HG02884 (cell line): ENCODE measurements around the gene ATR.
"Not testable (repeated sequence)": the region's sequence is repeated elsewhere in the genome, so short reads cannot be mapped to it uniquely, and the experiment has no call there.

ENCODE experiments used
- ATAC-seq: cut with Tn5 transposase; IDR thresholded peaks from one replicate; pipeline ENCODE4 v1.9.1; 2021; ENCODE audit warnings: mild to moderate bottlenecking, moderate library complexity; ENCODE audit not compliant: unreplicated experiment

Gene ATR

DNA sequence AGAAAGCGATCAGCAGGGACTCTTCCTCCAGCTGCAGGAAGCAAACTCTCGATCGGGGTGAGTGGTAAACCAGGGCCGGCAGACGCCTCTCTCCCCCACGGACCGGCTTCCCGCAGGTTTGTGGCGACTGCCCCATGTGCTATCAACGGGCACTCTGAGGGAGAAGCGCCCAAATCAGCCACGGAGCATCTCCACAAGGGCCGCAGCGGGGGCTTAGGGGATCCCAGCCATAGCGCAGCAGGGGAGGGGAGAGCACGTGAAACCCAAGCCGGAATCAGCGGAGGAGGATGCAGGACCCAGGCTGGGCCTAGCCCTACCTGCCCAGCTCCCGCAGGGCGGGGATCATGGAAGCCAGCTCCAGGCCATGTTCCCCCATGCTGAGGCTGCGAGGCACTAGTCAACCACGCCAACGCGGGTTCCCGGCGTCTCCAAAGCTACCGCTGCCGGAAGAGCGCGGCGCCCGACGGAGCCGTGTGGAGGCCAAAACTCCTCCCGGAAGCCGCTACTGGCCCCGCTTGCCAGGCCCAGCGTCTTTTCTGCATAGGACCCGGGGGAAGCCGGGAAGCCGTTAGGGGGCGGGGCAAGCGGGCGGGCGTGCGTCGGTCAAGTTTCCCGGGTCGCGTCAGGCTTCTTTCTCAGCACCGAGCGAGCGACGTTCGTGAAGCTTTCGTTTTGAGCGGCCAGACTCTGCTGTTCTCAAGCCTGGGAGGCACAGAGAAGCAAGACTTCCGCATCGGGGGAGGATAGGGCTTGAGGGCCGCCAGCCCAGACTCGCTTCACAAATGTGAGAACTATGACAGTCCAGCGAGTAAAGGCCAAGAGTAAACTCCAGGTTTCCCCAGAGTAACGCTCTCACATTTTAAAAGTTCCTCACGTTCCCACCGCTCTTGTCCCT, at the start of gene ATR:
TSS of gene ATR (minus strand) at position 405 of the 895 bp plus-strand sequence. CDS start at position 376, 29 bp downstream.
- peak; percentile 95 for ATAC-seq

DNA sequence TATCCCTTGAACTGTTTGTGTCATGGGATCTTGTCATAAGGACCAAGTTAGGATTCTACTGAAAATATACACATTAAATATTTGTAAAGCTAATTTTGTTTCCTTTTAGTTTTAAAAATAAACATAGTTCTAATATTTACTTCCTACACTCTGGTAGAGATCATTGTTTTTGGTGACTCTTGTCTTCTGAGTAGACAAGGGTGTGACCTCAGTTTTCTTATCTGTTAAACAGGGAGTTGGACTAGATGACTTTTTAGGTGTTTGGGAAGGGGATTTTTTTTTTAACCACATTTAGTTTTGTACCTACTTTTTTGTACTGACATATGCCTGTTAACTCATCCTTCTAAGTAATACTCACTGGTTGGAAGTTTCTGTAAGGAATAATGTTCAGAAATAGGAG, 48.4 kb upstream of the ATR start:
- no peak for ATAC-seq

DNA sequence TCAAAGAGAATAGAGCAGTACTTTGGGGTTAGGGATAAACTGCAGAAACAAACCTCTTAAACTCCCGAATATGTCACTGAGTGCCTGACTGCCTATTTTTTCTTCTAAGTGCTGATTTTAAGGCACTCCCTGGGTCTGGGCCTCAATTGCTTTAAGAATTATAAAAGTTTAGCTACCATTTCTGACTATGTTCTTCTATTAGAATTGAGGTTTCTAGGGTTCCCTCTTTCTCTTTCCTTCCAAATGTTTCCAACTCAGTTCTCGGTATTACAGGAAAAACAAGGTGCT, 46.6 kb upstream of the ATR start:
- no peak for ATAC-seq

DNA sequence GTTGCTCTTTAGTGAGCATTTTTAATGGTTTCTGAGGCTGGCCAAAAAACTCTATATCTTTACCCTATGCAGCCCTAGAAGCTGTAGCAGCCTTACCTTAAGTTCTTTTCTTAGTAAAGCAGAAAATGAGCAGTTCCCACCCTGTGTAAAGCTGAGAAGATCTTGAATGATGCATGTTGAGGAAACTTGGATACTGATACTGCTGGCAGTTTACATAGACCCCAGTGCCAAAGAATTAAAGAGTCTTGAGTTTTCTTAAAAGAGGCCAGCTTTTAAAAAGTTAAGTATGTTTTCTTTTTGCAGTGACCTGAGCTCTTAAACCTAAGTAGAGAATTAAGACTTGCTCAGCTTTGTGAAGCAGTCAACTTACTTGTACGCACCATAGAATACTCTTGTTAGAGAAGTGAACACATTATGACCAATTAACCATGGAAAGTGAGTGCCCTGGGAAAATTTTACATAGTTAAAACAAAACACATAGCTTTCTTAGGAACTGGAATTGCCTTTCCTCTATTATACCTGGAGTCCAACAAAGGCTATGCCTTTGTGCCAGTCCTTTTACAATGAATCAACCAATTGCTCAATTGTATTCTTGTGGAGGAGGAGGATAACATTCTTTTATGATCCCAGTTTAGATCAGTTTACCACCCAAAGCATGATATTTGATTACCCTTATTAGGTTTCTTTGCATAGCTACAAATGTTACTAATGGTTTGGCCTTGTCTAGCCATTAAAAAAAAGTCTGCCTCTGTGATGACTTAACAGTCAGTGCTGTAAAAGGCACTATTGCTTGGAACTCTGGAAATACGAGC, 46.0 kb upstream of the ATR start:
- ATAC-seq, result no peak

DNA sequence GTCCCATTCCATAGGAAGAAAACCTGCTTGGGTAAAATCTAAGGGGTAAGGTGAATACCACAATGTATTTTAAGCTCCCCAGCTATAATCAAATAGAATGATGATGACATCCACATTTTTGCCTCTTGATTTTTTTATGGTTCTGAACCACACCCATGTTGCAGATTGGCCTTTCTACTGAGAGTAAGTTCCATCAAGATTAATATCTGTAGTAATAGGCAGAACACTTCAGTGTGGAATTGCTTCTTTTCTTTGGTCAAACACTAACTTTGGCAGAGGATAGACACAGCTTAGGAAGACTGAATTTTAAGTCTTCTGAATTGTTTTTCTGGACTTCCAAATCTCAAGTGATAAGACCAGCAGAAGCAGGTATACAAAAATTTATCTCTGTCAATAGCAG, 44.7 kb upstream of the ATR start:
- ATAC-seq, result no peak

DNA sequence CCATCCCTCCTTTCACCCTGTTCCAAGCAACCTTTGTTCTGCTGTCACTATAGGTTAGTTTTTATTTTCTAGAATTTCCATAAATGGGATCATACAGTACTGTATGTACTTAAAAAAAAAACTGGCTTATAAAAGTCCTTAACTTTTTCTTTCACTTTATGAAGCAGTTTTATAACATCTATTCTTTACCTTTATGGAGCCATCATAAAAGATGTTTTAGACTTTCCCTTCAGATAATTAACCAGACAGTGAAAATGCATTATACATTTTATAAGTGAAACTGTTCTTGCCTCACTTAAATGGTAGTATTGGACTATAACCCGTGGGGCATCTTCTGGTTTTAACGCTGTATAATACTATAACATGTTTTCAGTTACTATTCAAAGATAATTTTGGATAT, 43.9 kb upstream of the ATR start:
- ATAC-seq, result no peak

DNA sequence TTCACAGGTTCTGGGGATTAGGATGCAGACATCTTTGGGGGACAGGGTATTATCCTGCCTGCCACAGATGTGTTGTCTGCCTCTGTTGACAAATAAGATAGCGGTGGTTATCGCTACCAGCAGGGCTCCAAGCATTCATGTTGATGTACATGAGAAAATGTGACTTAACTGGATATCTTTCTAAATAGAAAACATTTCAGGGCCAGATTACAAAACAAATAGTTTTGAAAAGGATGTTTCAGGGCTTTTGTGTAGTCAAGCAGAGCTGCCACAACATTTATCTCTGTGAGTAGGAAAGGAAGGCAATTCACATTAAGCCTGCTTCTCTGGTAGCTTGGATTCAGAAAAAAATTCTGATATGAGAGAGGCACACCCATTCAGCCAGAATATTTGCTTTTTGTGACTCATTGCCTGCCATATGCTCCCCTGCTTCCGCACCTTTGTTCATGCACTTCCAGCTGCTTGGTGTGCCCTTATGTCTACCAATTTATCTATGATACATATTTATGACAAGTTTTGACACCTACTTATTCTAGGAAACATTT, 40.5 kb upstream of the ATR start:
- no peak for ATAC-seq

DNA sequence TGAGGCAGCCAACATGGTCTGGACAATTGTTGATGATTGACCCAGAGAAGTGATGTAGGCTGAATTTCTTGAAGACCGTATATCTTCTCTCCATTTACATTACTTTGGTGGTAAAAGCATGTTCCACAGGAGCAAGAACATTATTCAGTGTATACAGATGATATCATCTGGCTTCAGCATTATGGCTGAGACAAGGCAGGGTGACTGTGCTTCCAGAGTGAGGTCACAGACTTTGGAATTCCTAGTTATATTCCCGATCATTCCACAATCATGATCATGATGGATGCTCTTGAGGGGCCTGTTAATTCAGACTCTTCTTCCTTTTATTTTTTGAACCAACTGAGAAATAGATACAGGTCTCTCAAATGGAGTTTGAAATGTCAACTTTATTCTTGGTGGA, 36.6 kb upstream of the ATR start:
- ATAC-seq, result no peak

DNA sequence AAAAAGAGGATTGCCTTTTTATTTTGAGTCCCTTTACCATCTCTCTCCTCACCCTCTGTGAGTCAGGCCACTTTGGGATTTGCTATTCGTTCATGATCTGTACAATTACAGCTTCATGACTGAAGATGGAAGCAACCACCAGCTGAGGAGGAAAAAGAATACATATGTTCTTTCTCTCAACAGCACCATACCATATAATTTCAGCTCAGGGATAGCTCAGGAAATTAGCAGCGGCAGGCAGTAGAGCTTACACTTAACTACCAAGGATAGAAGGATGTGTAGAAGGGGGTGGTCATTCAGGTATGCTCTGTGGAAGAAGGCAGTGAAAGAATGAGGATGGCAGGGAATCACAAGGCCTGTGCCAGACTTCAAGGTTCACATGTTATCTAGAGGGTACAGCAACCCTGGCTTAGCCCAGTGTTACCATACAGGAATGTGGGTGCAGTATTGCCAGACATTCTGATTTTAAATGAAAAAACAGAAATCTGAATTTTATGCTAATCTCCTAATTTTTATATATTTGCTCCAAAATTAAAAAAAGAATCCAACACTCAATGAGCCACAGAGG, 35.6 kb upstream of the ATR start:
- ATAC-seq, result no peak

DNA sequence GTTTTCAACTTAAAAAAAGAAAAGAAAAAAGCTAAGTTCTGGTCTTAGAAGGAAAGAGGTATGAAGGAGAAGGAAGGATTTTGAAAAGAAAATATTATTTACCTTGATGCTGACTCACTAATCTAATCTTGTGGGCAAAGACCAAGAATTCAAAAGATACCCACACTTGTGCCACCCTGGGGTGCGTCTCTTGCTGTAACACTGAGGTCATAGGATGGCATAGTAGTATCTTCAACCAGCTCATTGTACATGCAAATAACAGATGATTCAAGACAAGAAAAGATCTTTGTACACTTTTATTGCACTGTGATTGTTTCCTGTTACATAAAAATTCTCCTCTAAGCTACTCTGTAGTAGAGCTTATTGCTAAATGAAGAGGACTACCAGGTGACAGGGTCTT, 35.0 kb upstream of the ATR start:
- no peak for ATAC-seq

DNA sequence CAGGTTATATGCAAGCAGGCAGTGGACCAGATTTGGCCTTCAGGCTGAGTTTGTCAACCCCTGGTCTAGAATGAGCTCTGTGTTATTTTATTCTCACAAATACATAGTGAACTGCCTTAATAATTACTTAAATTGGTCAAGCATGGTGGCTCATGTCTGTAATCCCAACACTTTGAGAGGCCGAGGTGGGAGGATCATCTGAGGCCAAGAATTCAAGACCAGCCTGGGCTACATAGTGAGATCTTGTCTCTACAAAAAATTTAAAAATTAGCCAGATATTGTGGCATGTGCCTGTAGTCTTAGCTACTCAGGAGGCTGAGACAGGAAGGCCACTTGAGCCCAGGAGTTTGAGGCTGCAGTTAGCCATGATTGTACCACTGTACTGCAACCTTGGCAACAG, 32.7 kb upstream of the ATR start:
- ATAC-seq, result no peak

DNA sequence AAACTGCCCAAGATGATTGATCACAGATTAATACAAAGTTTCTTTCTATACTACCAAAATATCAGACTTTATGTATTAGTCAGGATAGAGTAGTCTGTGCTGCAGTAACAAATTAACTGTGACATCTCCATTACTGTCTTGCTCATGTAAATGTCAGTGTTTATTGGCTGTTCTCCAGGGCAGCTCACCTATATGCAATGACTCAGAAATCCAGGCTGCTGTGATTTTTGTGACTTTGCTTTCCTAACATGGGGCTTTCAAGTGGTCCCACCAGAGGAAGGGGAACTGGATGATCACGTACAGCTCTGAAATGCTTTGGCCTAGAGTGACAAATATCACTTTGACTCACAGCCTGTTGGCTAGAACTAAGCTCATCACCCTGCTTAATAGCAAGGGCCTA, 30.6 kb upstream of the ATR start:
- no peak for ATAC-seq

DNA sequence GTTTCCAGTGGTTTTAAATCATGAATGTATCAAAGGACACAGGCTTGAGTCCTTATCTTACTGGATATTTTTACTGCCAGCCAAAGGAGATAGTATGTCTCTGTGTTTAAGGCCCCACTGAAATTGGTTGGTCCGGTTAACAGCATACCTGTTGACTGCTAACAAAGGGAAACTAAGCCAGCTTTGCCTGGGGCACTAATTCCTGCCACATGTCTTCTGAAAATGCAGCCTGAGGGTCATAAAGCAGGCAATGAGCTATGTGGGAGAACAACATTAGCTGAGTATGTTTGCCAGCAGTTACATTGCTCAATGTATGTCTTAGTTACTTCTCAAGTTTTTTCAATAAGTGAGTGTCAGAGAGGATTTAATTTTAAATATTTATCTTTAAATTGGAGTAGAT, 30.1 kb upstream of the ATR start:
- no peak for ATAC-seq

DNA sequence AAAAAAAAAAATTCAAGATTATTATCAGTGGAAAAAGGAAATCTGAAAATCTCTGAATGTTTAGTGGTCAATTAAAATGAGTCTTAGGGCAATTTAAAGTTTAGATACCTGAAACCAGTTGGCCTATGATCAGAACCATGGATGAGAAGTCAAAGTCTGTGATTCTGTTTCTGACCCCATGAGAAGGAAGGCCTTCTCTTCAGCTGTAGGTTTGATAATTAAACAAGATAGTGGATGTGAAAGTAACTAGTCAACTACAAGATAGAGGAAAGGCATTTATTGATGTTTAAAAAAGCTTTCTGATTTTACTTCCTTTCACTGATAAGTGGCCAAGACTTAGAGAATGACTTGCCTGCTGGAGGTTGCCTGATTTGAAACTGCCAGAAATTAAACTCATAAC, 26.4 kb upstream of the ATR start:
- ATAC-seq, result no peak

DNA sequence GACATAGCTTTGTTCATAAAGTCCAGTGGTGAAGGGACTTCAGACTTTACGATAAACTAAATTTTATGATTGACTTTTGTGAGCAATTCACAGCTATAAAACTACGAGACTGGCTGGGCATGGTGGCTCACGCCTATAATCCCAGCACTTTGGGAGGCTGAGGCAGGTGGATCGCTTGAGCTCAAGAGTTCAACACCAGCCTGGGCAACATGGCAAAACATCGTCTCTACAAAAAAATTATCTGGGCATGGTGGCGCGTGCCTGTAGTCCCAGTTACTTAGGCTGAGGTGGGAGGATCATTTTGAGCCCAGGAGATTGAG, 24.8 kb upstream of the ATR start:
- ATAC-seq, result not testable (repeated sequence)

DNA sequence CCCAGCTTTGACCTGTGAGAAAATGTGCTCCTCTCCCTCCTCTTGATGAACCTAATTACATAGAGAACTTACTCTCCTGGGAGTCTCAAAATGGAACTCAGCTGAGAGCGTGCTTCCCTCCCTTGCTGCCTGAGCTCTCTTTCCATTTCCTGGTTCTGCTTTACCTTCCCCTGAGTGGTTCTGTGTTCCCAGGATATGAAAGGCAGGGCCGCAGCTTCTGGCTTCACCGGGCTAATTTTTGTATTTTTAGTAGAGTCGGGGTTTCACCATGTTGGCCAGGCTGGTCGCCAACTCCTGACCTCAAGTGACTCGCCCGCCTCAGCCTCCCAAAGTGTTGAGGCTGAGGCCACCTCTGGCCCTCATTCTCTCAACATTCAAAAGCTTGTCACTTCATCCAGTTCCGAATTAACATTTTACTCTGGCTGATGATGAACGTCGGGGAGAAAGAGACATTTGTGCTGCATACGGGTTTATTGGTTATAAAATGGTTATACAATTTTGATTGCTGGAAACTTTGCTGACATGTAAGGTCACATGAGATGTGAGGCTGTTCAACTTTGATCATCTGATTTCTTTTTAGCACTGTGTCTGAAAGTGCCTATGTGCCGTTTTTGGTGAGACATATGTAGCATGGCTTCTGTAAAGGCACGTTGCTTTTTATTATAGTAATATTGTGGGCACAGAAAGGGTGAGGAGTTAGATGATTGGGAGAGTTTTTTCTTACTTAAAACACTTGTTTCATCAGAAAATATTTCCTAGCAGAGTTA, 24.3 kb upstream of the ATR start:
- ATAC-seq, result no peak

DNA sequence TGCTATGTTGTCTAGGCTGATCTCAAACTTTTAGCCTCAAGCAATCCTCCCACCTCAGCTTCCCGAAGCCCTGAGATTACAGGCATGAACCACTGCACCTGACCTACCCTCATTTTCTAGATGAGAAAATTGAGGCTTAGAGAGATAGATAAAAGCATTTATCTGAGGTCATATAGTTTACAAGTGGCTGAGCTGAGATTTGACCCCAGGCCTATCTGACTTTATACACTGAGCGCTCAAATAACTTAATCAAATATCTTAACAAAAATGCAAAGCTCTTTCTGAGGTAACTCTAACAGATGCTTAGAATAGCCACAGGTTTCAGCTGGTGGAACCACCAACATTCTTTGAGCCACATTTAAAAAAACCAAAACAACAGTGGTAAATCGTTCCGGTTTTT, 23.2 kb upstream of the ATR start:
- no peak for ATAC-seq

DNA sequence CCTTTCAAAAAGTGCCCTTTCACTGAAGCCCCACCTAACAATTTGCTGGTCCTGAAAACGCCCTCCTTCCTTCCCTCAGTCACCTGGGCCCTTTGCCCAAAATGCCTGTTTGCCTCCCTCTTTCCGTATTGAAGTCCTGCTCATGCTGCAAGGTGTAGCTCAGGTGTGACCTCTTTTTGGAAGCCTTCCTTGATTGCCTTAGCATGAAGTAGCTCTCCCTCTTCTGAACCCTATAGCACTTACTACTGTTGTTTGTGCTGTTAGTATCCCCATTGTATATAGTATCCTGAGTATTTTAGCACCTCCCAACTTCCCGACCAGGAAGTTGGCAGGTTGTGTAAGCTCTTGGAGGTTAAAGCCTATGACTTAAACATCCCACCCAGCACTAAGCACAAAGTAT, 19.4 kb upstream of the ATR start:
- ATAC-seq, result no peak

DNA sequence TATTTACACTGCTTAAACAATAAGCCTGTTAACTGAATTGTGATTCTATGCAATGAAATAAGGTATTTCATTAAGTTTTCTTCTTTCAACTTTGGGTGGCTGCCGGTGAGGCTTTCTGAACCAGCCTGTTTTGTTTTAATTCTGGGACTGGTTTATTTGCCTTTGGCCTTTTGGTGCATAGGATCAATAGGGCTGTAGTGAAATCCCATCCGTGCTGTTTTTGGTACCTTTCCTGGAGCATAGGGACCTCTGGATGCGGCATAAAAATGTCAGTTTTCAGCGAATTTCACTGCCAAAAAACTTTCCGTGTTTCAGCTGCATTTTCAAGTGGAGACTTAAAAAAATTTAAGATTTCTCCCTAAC, 18.2 kb upstream of the ATR start:
- no peak for ATAC-seq

DNA sequence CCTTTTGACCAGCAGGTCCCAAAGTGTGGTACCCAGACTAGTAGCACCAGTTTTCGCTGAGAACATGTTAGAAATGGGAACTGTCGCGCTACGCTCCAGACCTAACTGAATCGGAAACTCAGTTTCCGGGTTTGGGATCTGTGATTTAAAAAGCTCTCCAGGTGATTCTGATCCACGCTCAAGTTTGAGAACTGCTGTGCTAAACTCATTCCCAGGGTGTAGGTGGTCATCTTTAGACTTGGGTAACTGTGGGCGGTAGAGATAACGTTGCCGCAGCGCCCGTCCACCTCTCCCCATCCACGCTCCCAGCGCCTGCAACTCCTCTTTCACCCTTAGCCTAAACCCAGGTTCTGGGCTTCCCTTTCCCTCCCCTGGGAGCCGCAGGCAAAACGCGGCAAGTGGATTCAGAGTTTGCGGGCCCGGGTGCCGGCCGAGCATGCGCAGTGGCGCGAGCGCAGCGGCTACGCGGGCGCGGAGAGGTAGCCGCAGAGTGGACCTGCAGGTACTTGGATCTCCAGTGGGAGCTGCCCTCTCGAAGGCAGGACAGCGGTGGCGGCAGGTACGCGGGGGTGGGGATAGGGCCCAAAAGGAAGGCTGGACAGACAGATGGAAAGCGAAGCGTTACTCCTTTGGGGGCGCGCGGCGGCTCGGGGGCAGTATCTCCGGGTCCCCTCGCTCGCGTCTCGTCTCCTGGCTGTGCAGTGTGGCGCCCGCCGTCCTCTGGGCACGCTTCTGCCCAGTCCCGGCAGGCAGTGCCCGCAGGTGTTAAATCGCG, 17.6 kb upstream of the ATR start, which contains the start of gene PLS1:
TSS of gene PLS1 (plus strand) at position 443 of the 775 bp plus-strand sequence. CDS start 67,845 bp downstream, outside the sequence.
- ATAC-seq, result peak; percentile 87
